ENCODE results near the gene GRIA3.

Gene GRIA3

GRCh38 chrX:123184219-123184865 lies at the start of gene GRIA3:
Gene GRIA3, plus strand, starts transcription at chrX:123184278. Its CDS starts 258 bp downstream, at chrX:123184536.
- H3K9me3 ChIP-seq (ENCODE audit: control insufficient read depth, low read depth, low read length) = peaks cover 19% of the 10 kb centered on the region
- H3K27me3 ChIP-seq (ENCODE audit: control insufficient read depth, insufficient read depth, low read length) = peaks cover 17% of the 10 kb centered on the region
- peak within 1 kb of the TSS; percentile 72 for H3K4me3 ChIP-seq (ENCODE audit: low read length)
- H3K9ac ChIP-seq (ENCODE audit: low read length) = peak within 1 kb of the TSS; percentile 28
- H3K27ac ChIP-seq (ENCODE audit: low read length) = no peak within 1 kb of the TSS
- H3K36me3 ChIP-seq (ENCODE audit: control insufficient read depth, low read depth, low read length) = no peaks in the 10 kb centered on the region
- peaks cover 5% of the 10 kb centered on the region for H3K4me1 ChIP-seq (ENCODE audit: control insufficient read depth, low read depth, low read length)

DNA sequence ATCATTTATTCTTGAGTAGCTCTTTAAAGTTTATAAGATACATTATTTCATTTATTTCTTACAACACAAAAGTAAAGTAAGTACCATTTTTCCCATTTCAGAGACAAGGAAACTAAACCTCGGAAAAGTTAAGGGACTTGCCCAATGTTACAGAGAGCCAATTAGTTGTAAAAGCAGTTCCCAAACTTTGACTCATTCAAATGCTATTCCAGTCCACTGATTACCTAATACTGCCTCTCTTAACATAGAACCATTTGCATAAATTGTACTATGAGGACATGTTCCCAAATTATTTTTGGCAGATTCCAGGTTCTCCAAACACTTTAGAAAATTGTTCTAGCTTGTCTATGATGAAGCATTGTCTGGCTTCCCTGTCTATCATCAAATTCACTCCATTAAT lies 45.6 kb upstream of the GRIA3 start:
- H3K36me3 ChIP-seq (ENCODE audit: control insufficient read depth, low read depth, low read length) = no peaks in the 10 kb centered on the region
- H3K27me3 ChIP-seq (ENCODE audit: control insufficient read depth, insufficient read depth, low read length) = no peaks in the 10 kb centered on the region
- H3K4me3 ChIP-seq (ENCODE audit: low read length) = no peak overlapping the region

GRCh38 chrX:123140454-123140853 lies 43.6 kb upstream of the GRIA3 start:
- Histone ChIP-seq H3K4me3 (ENCODE audit: low read length) (no peak overlapping the region), H3K4me1 (ENCODE audit: control insufficient read depth, low read depth, low read length) (no peaks in the 10 kb centered on the region), H3K9ac (ENCODE audit: low read length) (no peak overlapping the region), H3K36me3 (ENCODE audit: control insufficient read depth, low read depth, low read length) (no peaks in the 10 kb centered on the region), H3K27me3 (ENCODE audit: control insufficient read depth, insufficient read depth, low read length) (no peaks in the 10 kb centered on the region), H3K9me3 (ENCODE audit: control insufficient read depth, low read depth, low read length) (peaks cover 18% of the 10 kb centered on the region), H3K27ac (ENCODE audit: low read length) (no peak overlapping the region)

More for the DNA sequence above, 45.6 kb upstream of the GRIA3 start:
- no peak overlapping the region for H3K9ac ChIP-seq (ENCODE audit: low read length)
- H3K9me3 ChIP-seq (ENCODE audit: control insufficient read depth, low read depth, low read length) = peaks cover 14% of the 10 kb centered on the region
- no peak overlapping the region for H3K27ac ChIP-seq (ENCODE audit: low read length)
- no peaks in the 10 kb centered on the region for H3K4me1 ChIP-seq (ENCODE audit: control insufficient read depth, low read depth, low read length)

DNA sequence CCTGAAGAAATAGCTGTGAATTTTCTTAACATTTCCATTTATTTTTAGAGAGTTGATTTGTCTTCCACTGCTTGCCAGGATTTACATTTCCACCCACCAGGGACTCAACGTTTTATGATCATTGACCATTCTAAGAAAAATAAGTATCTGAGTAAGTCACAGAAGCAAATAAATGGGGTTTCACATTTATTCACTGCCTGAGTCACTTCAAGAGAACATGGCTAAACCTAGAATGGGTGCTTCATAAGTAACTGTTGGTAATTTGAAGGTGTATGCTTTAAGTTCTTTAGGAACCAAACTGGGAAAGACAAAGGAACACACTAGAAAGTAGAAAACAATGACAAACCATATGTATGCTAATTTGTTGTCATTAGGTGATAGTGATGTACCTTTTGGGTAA lies 43.2 kb upstream of the GRIA3 start:
- H3K9me3 ChIP-seq (ENCODE audit: control insufficient read depth, low read depth, low read length) = peaks cover 18% of the 10 kb centered on the region
- H3K4me3 ChIP-seq (ENCODE audit: low read length) = no peak overlapping the region

DNA sequence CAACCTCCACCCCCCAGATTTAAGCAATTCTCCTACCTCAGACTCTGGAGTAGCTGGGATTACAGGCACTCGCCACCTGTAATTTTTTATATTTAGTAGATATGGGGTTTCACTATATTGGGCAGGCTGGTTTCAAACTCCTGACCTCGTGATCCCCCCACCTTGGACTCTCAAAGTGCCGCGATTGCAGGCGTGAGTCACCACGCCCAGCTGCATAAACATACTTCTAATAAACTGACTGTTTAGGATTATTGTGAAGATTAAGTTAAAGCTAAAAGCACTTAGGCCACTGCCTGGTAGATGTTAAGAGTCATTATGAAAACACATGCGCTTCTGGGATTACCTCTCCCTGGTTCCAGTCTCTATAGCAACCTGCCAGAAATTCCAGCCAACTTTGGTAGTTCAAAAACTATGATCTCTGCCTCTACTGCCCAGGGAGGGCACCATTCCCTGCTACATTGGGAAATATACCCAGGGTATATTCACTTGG lies 30.2 kb upstream of the GRIA3 start:
- H3K27ac ChIP-seq (ENCODE audit: low read length) = no peak overlapping the region

More for the DNA sequence above, 43.2 kb upstream of the GRIA3 start:
- Histone ChIP-seq H3K27me3 (ENCODE audit: control insufficient read depth, insufficient read depth, low read length) (no peaks in the 10 kb centered on the region), H3K4me1 (ENCODE audit: control insufficient read depth, low read depth, low read length) (no peaks in the 10 kb centered on the region), H3K27ac (ENCODE audit: low read length) (no peak overlapping the region), H3K9ac (ENCODE audit: low read length) (no peak overlapping the region), H3K36me3 (ENCODE audit: control insufficient read depth, low read depth, low read length) (no peaks in the 10 kb centered on the region)

GRCh38 chrX:123155327-123155726 lies 28.8 kb upstream of the GRIA3 start:
- Histone ChIP-seq H3K36me3 (ENCODE audit: control insufficient read depth, low read depth, low read length) (no peaks in the 10 kb centered on the region), H3K27ac (ENCODE audit: low read length) (no peak overlapping the region), H3K4me3 (ENCODE audit: low read length) (no peak overlapping the region), H3K9ac (ENCODE audit: low read length) (no peak overlapping the region), H3K4me1 (ENCODE audit: control insufficient read depth, low read depth, low read length) (no peaks in the 10 kb centered on the region), H3K9me3 (ENCODE audit: control insufficient read depth, low read depth, low read length) (peaks cover 13% of the 10 kb centered on the region), H3K27me3 (ENCODE audit: control insufficient read depth, insufficient read depth, low read length) (no peaks in the 10 kb centered on the region)

More for the DNA sequence above, 30.2 kb upstream of the GRIA3 start:
- H3K9ac ChIP-seq (ENCODE audit: low read length) = no peak overlapping the region
- no peaks in the 10 kb centered on the region for H3K4me1 ChIP-seq (ENCODE audit: control insufficient read depth, low read depth, low read length)
- no peaks in the 10 kb centered on the region for H3K27me3 ChIP-seq (ENCODE audit: control insufficient read depth, insufficient read depth, low read length)
- no peak overlapping the region for H3K4me3 ChIP-seq (ENCODE audit: low read length)
- no peaks in the 10 kb centered on the region for H3K36me3 ChIP-seq (ENCODE audit: control insufficient read depth, low read depth, low read length)
- peaks cover 18% of the 10 kb centered on the region for H3K9me3 ChIP-seq (ENCODE audit: control insufficient read depth, low read depth, low read length)

GRCh38 chrX:123157586-123157985 lies 26.5 kb upstream of the GRIA3 start:
- peaks cover 16% of the 10 kb centered on the region for H3K9me3 ChIP-seq (ENCODE audit: control insufficient read depth, low read depth, low read length)
- no peaks in the 10 kb centered on the region for H3K27me3 ChIP-seq (ENCODE audit: control insufficient read depth, insufficient read depth, low read length)
- H3K4me3 ChIP-seq (ENCODE audit: low read length) = no peak overlapping the region
- H3K36me3 ChIP-seq (ENCODE audit: control insufficient read depth, low read depth, low read length) = no peaks in the 10 kb centered on the region
- no peak overlapping the region for H3K27ac ChIP-seq (ENCODE audit: low read length)
- H3K4me1 ChIP-seq (ENCODE audit: control insufficient read depth, low read depth, low read length) = no peaks in the 10 kb centered on the region
- H3K9ac ChIP-seq (ENCODE audit: low read length) = no peak overlapping the region

DNA sequence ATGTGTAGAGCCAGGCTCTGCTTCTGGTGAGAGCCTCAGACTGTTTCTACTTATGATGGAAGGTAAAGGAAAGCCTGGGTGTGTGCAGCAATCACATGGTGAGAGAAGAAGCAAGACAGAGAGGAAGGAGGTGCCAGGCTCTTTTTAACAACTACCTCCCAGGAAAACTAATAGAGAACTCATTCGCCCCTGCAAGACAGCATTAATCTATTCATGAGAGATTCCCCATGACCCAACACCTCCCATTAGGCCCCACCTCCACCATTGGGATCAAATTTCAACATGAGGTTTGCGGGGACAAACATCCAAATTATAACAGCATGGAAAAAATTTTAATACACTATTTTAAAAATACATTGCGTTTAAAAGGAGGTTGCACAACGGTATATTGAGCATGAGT lies 24.7 kb upstream of the GRIA3 start:
- no peak overlapping the region for H3K4me3 ChIP-seq (ENCODE audit: low read length)
- no peaks in the 10 kb centered on the region for H3K27me3 ChIP-seq (ENCODE audit: control insufficient read depth, insufficient read depth, low read length)
- no peak overlapping the region for H3K27ac ChIP-seq (ENCODE audit: low read length)
- H3K4me1 ChIP-seq (ENCODE audit: control insufficient read depth, low read depth, low read length) = no peaks in the 10 kb centered on the region
- no peak overlapping the region for H3K9ac ChIP-seq (ENCODE audit: low read length)
- no peaks in the 10 kb centered on the region for H3K36me3 ChIP-seq (ENCODE audit: control insufficient read depth, low read depth, low read length)
- H3K9me3 ChIP-seq (ENCODE audit: control insufficient read depth, low read depth, low read length) = peaks cover 16% of the 10 kb centered on the region

- Histone ChIP-seq H3K27ac (ENCODE audit: low read length) (no peak overlapping the region), H3K27me3 (ENCODE audit: control insufficient read depth, insufficient read depth, low read length) (no peaks in the 10 kb centered on the region), H3K36me3 (ENCODE audit: control insufficient read depth, low read depth, low read length) (no peaks in the 10 kb centered on the region)
These were observed 16.5 kb upstream of the GRIA3 start for GRCh38 chrX:123167621-123168020.

DNA sequence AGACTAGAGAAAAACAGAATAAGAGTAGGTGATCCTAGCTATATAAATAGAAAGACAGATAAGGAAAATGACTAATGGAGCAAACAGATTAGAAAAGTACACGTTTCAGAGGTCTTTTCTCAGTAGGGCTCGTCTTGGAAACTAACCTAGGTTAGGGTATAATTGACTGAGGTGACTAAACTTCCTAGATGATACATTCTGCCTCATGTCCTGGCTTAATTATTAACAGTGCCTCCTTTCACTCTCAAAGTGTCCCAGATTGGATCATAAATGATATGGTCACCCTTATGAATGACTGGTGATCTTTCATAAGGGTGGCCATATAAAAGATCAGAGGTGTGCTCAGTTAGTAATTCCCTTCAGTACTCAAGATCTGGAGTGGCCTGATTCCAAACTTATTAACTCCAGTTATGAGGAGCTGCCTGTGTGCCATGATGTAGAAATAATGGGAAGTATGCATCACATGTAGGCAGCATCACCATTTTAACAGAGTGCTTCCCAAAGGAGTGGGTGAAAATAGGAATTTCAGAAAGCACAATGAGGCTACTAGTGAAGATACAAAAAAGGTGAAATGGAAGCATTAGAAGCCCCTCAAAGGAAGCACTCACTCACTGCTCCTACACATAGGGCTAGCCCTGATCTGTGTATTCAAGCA lies 14.7 kb upstream of the GRIA3 start:
- H3K4me1 ChIP-seq (ENCODE audit: control insufficient read depth, low read depth, low read length) = no peaks in the 10 kb centered on the region
- peaks cover 7% of the 10 kb centered on the region for H3K9me3 ChIP-seq (ENCODE audit: control insufficient read depth, low read depth, low read length)
- H3K36me3 ChIP-seq (ENCODE audit: control insufficient read depth, low read depth, low read length) = no peaks in the 10 kb centered on the region
- no peaks in the 10 kb centered on the region for H3K27me3 ChIP-seq (ENCODE audit: control insufficient read depth, insufficient read depth, low read length)
- H3K4me3 ChIP-seq (ENCODE audit: low read length) = no peak overlapping the region
- H3K9ac ChIP-seq (ENCODE audit: low read length) = no peak overlapping the region
- no peak overlapping the region for H3K27ac ChIP-seq (ENCODE audit: low read length)

More at GRCh38 chrX:123167621-123168020, 16.5 kb upstream of the GRIA3 start:
- no peak overlapping the region for H3K9ac ChIP-seq (ENCODE audit: low read length)
- peaks cover 7% of the 10 kb centered on the region for H3K9me3 ChIP-seq (ENCODE audit: control insufficient read depth, low read depth, low read length)
- H3K4me1 ChIP-seq (ENCODE audit: control insufficient read depth, low read depth, low read length) = no peaks in the 10 kb centered on the region
- no peak overlapping the region for H3K4me3 ChIP-seq (ENCODE audit: low read length)

GRCh38 chrX:123170546-123170945 lies 13.5 kb upstream of the GRIA3 start:
- peaks cover 7% of the 10 kb centered on the region for H3K9me3 ChIP-seq (ENCODE audit: control insufficient read depth, low read depth, low read length)
- H3K27ac ChIP-seq (ENCODE audit: low read length) = no peak overlapping the region
- no peaks in the 10 kb centered on the region for H3K36me3 ChIP-seq (ENCODE audit: control insufficient read depth, low read depth, low read length)
- H3K4me1 ChIP-seq (ENCODE audit: control insufficient read depth, low read depth, low read length) = no peaks in the 10 kb centered on the region
- no peak overlapping the region for H3K4me3 ChIP-seq (ENCODE audit: low read length)
- no peak overlapping the region for H3K9ac ChIP-seq (ENCODE audit: low read length)
- H3K27me3 ChIP-seq (ENCODE audit: control insufficient read depth, insufficient read depth, low read length) = no peaks in the 10 kb centered on the region

GRCh38 chrX:123171781-123172180 lies 12.3 kb upstream of the GRIA3 start:
- no peaks in the 10 kb centered on the region for H3K36me3 ChIP-seq (ENCODE audit: control insufficient read depth, low read depth, low read length)
- H3K9me3 ChIP-seq (ENCODE audit: control insufficient read depth, low read depth, low read length) = peaks cover 9% of the 10 kb centered on the region
- no peak overlapping the region for H3K27ac ChIP-seq (ENCODE audit: low read length)
- no peaks in the 10 kb centered on the region for H3K4me1 ChIP-seq (ENCODE audit: control insufficient read depth, low read depth, low read length)
- no peak overlapping the region for H3K4me3 ChIP-seq (ENCODE audit: low read length)
- no peaks in the 10 kb centered on the region for H3K27me3 ChIP-seq (ENCODE audit: control insufficient read depth, insufficient read depth, low read length)
- H3K9ac ChIP-seq (ENCODE audit: low read length) = no peak overlapping the region
